ENCODE results near the gene SRSF1.

SRSF1 gene

GRCh38 chr17:58002973-58003372, 4.1 kb downstream of the SRSF1 start:
- TF ChIP-seq, protein P1, sequence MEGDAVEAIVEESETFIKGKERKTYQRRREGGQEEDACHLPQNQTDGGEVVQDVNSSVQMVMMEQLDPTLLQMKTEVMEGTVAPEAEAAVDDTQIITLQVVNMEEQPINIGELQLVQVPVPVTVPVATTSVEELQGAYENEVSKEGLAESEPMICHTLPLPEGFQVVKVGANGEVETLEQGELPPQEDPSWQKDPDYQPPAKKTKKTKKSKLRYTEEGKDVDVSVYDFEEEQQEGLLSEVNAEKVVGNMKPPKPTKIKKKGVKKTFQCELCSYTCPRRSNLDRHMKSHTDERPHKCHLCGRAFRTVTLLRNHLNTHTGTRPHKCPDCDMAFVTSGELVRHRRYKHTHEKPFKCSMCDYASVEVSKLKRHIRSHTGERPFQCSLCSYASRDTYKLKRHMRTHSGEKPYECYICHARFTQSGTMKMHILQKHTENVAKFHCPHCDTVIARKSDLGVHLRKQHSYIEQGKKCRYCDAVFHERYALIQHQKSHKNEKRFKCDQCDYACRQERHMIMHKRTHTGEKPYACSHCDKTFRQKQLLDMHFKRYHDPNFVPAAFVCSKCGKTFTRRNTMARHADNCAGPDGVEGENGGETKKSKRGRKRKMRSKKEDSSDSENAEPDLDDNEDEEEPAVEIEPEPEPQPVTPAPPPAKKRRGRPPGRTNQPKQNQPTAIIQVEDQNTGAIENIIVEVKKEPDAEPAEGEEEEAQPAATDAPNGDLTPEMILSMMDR (conservative IDR thresholded peaks at IDR 0.05; ENCODE audit: low read depth, low read length), result no peak
- H3K4me3 ChIP-seq (ENCODE audit: low read depth, low read length), result no peak overlapping the region
- DNase-seq (ENCODE audit: low read depth), result no peak

- DNase-seq (ENCODE audit: low read depth), result no peak
- TF ChIP-seq, protein P1 (conservative IDR thresholded peaks at IDR 0.05; ENCODE audit: low read depth, low read length), result no peak
- no peak overlapping the region for H3K4me3 ChIP-seq (ENCODE audit: low read depth, low read length)
Measured at GRCh38 chr17:58002154-58002948, 4.7 kb downstream of the SRSF1 start.

DNA sequence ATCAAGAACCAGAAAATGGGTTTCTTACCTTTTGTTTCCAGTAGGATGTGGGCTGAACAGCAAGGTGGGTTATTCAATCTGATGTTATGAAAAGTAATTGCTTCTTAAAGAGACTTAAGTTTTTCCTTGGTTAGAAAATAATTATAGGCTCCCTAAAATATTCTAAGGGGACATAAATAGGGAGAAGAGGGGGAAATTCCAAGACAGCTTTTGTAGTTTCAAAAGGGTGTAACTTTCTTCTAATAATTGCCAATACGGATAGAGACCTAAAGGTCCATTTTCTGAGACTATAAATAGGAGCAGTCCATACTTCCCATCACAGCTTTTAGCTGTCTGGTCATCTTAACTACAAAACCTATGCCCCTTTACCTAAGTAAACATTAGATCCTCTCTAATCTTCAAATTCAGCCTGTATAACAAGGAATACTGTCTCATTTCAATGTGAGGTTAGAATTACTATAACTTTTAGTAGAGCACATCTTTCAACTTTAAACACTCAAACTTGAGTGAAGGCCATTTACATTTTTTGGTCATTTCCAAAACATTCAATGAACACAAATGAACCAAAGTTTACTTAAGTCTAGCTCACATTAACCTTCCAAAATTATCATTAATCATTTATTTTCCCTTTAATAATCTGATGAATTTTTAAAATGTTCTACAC, 5.5 kb downstream of the SRSF1 start:
- DNase-seq (ENCODE audit: low read depth), result no peak
- no peak overlapping the region for H3K4me3 ChIP-seq (ENCODE audit: low read depth, low read length)
- TF ChIP-seq, protein P1 (conservative IDR thresholded peaks at IDR 0.05; ENCODE audit: low read depth, low read length), result no peak

GRCh38 chr17:57999496-58000017, 7.5 kb downstream of the SRSF1 start:
- DNase-seq (ENCODE audit: low read depth), result peak; percentile 89
- H3K4me3 ChIP-seq (ENCODE audit: low read depth, low read length), result no peak overlapping the region
- TF ChIP-seq, protein P1 (conservative IDR thresholded peaks at IDR 0.05; ENCODE audit: low read depth, low read length), result peak; percentile 73

GRCh38 chr17:57999010-57999495, 8.0 kb downstream of the SRSF1 start:
- H3K4me3 ChIP-seq (ENCODE audit: low read depth, low read length), result no peak overlapping the region
- TF ChIP-seq, protein P1 (conservative IDR thresholded peaks at IDR 0.05; ENCODE audit: low read depth, low read length), result no peak
- DNase-seq (ENCODE audit: low read depth), result no peak

DNA sequence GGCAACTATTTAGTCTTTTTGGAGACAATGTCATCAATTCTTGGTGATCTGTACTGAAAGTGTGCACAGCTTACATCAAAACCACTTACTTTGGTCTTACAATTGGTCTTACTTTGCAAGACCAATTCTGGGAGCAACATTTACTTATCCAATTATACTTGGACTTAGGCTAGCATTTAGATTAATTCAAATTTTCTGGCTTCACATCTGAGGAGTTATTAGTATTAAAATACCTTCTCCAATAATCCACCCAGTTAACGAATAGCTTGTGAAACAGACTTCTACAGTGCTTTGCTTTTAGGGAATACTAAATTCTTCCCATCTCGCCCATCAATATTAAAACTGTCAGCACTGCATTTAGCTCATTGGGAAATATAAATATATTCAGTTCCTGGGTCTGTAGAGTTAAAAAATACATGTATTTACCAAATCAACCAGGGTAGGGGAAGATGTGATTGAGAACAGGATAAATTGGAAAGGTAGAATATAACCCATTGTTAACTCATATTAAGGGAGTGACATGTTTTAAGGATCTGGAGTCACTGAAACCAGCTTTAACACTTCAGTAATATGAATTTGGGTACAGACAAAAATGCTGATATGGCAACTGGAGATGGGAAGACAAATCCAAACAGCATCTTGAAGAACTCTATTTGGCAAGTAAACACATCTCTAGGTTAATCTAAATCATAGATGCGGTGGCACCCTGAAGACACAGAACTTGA, 9.8 kb downstream of the SRSF1 start:
- H3K4me3 ChIP-seq (ENCODE audit: low read depth, low read length), result no peak overlapping the region
- no peak for DNase-seq (ENCODE audit: low read depth)
- TF ChIP-seq, protein P1 (conservative IDR thresholded peaks at IDR 0.05; ENCODE audit: low read depth, low read length), result no peak
